ENCODE data around the gene CAMK2G. TPM values are rescaled to one million over a fixed set of nuclear protein-coding genes. Genes with fewer than 3 reads are reported as not detected.

The CAMK2G gene
- total RNA-seq, 1 experiment from 2014 or later: 58.9 TPM

- DNase-seq: no peak
- Mint-ChIP-seq H3K4me1 (ENCODE audit: low read depth, unreplicated experiment) (no peaks in the 10 kb centered on the region), H3K36me3 (ENCODE audit: insufficient read depth, unreplicated experiment) (peaks cover 40% of the 10 kb centered on the region), H3K4me3 (ENCODE audit: low read depth, unreplicated experiment) (no peak overlapping the region), H3K9me3 (ENCODE audit: low read depth, unreplicated experiment) (no peaks in the 10 kb centered on the region), H3K27me3 (ENCODE audit: unreplicated experiment) (no peaks in the 10 kb centered on the region), H3K27ac (ENCODE audit: unreplicated experiment) (no peak overlapping the region)
- intact Hi-C loops (cut with micrococcal nuclease; ENCODE audit: unreplicated experiment): no loop called here
- no TSS peak for BruUV-seq (replicated peaks)
- no peak for TF ChIP-seq CTCF (IDR thresholded peaks at IDR 0.05; ENCODE audit: unreplicated experiment)
- CTCF ChIA-PET: no interaction called here
These were observed 16.2 kb downstream of the CAMK2G start for GRCh38 chr10:73858013-73858708.

- no peaks in the 10 kb centered on the region for H3K27me3 Mint-ChIP-seq (ENCODE audit: unreplicated experiment)
- peaks cover 46% of the 10 kb centered on the region for H3K36me3 Mint-ChIP-seq (ENCODE audit: insufficient read depth, unreplicated experiment)
- CTCF ChIA-PET: no interaction called here
- no TSS peak for BruUV-seq (replicated peaks)
- H3K9me3 Mint-ChIP-seq (ENCODE audit: low read depth, unreplicated experiment): no peaks in the 10 kb centered on the region
- no peak for DNase-seq
- H3K4me3 Mint-ChIP-seq (ENCODE audit: low read depth, unreplicated experiment): no peak overlapping the region
- no peak for TF ChIP-seq CTCF (IDR thresholded peaks at IDR 0.05; ENCODE audit: unreplicated experiment)
- intact Hi-C loops (cut with micrococcal nuclease; ENCODE audit: unreplicated experiment): no loop called here
- H3K4me1 Mint-ChIP-seq (ENCODE audit: low read depth, unreplicated experiment): no peaks in the 10 kb centered on the region
- no peak overlapping the region for H3K27ac Mint-ChIP-seq (ENCODE audit: unreplicated experiment)
These were observed 16.9 kb downstream of the CAMK2G start for GRCh38 chr10:73857446-73857845.

GRCh38 chr10:73856261-73856660 lies 18.1 kb downstream of the CAMK2G start:
- no peaks in the 10 kb centered on the region for H3K27me3 Mint-ChIP-seq (ENCODE audit: unreplicated experiment)
- no peak for DNase-seq
- intact Hi-C loops (cut with micrococcal nuclease; ENCODE audit: unreplicated experiment): no loop called here
- no peak overlapping the region for H3K4me3 Mint-ChIP-seq (ENCODE audit: low read depth, unreplicated experiment)
- no TSS peak for BruUV-seq (replicated peaks)
- no peak overlapping the region for H3K27ac Mint-ChIP-seq (ENCODE audit: unreplicated experiment)
- H3K36me3 Mint-ChIP-seq (ENCODE audit: insufficient read depth, unreplicated experiment): peaks cover 52% of the 10 kb centered on the region
- no peak for TF ChIP-seq CTCF (IDR thresholded peaks at IDR 0.05; ENCODE audit: unreplicated experiment)
- CTCF ChIA-PET: no interaction called here
- H3K4me1 Mint-ChIP-seq (ENCODE audit: low read depth, unreplicated experiment): no peaks in the 10 kb centered on the region
- no peaks in the 10 kb centered on the region for H3K9me3 Mint-ChIP-seq (ENCODE audit: low read depth, unreplicated experiment)

GRCh38 chr10:73855413-73855812 lies 18.9 kb downstream of the CAMK2G start:
- Mint-ChIP-seq H3K4me3 (ENCODE audit: low read depth, unreplicated experiment) (no peak overlapping the region), H3K36me3 (ENCODE audit: insufficient read depth, unreplicated experiment) (peaks cover 47% of the 10 kb centered on the region), H3K27me3 (ENCODE audit: unreplicated experiment) (no peaks in the 10 kb centered on the region), H3K27ac (ENCODE audit: unreplicated experiment) (no peak overlapping the region), H3K4me1 (ENCODE audit: low read depth, unreplicated experiment) (no peaks in the 10 kb centered on the region), H3K9me3 (ENCODE audit: low read depth, unreplicated experiment) (no peaks in the 10 kb centered on the region)
- DNase-seq: no peak
- no peak for TF ChIP-seq CTCF (IDR thresholded peaks at IDR 0.05; ENCODE audit: unreplicated experiment)
- no TSS peak for BruUV-seq (replicated peaks)
- CTCF ChIA-PET: no interaction called here
- intact Hi-C loops (cut with micrococcal nuclease; ENCODE audit: unreplicated experiment): no loop called here
